ENCODE measurements around the gene MTM1. TPM values are rescaled to one million over a fixed set of nuclear protein-coding genes. Genes with fewer than 3 reads are reported as not detected.

MTM1 gene
- polyA plus RNA-seq, 1 donor from 2014 or later: 7.1 TPM

DNA sequence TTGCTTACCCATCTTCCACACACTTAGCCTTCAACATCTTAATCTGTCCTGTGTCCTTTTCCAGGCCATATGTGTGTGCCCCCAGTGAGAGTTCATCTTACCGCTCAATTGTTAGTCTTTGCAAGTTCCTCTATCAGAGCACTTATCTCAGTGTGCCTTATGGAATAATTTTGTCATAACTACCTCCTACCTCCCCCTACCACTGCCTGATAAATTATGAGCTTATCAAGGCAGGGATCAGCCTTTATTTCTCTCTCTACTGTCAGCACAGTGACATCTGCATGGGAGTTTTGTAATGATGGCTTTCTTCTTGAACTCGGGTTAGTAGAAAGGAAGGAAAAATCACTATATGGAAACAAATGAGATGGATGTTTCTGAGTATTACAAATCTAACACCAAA is 53.2 kb downstream of the MTM1 start:
- no peaks in the 10 kb centered on the region for H3K27me3 ChIP-seq (ENCODE audit: insufficient read depth, low read depth, low read length)
- no peak overlapping the region for H3K4me3 ChIP-seq (ENCODE audit: low read length)
- no peaks in the 10 kb centered on the region for H4K20me1 ChIP-seq (ENCODE audit: insufficient read depth)
- H3K79me2 ChIP-seq (replicated peaks; ENCODE audit: insufficient read depth, low read length): no peaks in the 10 kb centered on the region
- H2AFZ ChIP-seq (ENCODE audit: low read depth, low read length): no peak overlapping the region
- H3K9ac ChIP-seq (ENCODE audit: low read length): no peak overlapping the region
- no peaks in the 10 kb centered on the region for H3K9me3 ChIP-seq (ENCODE audit: low read length)
- no peak overlapping the region for H3K27ac ChIP-seq (ENCODE audit: low read length)
- no peaks in the 10 kb centered on the region for H3K36me3 ChIP-seq (ENCODE audit: insufficient read depth, low read length)
- H3K9me2 ChIP-seq (ENCODE audit: insufficient read depth, low read length): no peaks in the 10 kb centered on the region
- no peaks in the 10 kb centered on the region for H3F3A ChIP-seq (ENCODE audit: insufficient read depth, low read length, poor library complexity, severe bottlenecking)
- H3K4me2 ChIP-seq (ENCODE audit: low read length): no peak overlapping the region
- TF ChIP-seq MXI1 (conservative IDR thresholded peaks at IDR 0.05; ENCODE audit: poor library complexity, severe bottlenecking) (no peak), RAD21 (conservative IDR thresholded peaks at IDR 0.05) (no peak), SMC3 (conservative IDR thresholded peaks at IDR 0.05; ENCODE audit: poor library complexity) (no peak), EP300 (conservative IDR thresholded peaks at IDR 0.05; ENCODE audit: poor library complexity, severe bottlenecking) (no peak), POLR2AphosphoS5 (IDR thresholded peaks at IDR 0.05) (no peak), EZH2 (IDR thresholded peaks at IDR 0.05; ENCODE audit: borderline replicate concordance, insufficient read depth, low read length, poor library complexity, severe bottlenecking) (no peak), TAF1 (IDR thresholded peaks at IDR 0.05; ENCODE audit: low read depth) (no peak)
- TF ChIP-seq, protein P1, sequence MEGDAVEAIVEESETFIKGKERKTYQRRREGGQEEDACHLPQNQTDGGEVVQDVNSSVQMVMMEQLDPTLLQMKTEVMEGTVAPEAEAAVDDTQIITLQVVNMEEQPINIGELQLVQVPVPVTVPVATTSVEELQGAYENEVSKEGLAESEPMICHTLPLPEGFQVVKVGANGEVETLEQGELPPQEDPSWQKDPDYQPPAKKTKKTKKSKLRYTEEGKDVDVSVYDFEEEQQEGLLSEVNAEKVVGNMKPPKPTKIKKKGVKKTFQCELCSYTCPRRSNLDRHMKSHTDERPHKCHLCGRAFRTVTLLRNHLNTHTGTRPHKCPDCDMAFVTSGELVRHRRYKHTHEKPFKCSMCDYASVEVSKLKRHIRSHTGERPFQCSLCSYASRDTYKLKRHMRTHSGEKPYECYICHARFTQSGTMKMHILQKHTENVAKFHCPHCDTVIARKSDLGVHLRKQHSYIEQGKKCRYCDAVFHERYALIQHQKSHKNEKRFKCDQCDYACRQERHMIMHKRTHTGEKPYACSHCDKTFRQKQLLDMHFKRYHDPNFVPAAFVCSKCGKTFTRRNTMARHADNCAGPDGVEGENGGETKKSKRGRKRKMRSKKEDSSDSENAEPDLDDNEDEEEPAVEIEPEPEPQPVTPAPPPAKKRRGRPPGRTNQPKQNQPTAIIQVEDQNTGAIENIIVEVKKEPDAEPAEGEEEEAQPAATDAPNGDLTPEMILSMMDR (IDR thresholded peaks at IDR 0.05; ENCODE audit: poor library complexity, severe bottlenecking): no peak
- TF ChIP-seq, protein P2, sequence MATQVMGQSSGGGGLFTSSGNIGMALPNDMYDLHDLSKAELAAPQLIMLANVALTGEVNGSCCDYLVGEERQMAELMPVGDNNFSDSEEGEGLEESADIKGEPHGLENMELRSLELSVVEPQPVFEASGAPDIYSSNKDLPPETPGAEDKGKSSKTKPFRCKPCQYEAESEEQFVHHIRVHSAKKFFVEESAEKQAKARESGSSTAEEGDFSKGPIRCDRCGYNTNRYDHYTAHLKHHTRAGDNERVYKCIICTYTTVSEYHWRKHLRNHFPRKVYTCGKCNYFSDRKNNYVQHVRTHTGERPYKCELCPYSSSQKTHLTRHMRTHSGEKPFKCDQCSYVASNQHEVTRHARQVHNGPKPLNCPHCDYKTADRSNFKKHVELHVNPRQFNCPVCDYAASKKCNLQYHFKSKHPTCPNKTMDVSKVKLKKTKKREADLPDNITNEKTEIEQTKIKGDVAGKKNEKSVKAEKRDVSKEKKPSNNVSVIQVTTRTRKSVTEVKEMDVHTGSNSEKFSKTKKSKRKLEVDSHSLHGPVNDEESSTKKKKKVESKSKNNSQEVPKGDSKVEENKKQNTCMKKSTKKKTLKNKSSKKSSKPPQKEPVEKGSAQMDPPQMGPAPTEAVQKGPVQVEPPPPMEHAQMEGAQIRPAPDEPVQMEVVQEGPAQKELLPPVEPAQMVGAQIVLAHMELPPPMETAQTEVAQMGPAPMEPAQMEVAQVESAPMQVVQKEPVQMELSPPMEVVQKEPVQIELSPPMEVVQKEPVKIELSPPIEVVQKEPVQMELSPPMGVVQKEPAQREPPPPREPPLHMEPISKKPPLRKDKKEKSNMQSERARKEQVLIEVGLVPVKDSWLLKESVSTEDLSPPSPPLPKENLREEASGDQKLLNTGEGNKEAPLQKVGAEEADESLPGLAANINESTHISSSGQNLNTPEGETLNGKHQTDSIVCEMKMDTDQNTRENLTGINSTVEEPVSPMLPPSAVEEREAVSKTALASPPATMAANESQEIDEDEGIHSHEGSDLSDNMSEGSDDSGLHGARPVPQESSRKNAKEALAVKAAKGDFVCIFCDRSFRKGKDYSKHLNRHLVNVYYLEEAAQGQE (IDR thresholded peaks at IDR 0.05; ENCODE audit: borderline replicate concordance): no peak

DNA sequence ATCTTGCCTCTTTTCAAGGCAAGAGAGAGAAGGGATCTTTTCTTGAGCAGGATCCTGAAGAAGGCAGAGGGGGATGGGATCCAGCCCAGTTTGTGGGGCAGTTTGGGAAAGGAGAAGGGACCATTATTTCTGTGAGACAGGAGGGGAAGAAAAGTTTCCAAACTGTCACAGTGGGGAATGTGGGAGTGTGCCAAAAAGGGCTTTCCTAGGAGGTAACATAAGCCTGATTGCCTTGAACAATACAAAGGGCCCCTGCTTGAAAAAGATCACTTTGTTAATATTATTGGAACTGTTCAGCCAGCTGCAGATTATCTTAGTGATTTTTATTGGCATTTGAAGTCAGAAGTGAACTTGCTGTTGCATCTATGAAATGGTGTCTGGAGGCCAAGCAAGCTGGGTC is 55.2 kb downstream of the MTM1 start:
- Histone ChIP-seq H3K4me3 (ENCODE audit: low read length) (no peak overlapping the region), H3K36me3 (ENCODE audit: insufficient read depth, low read length) (no peaks in the 10 kb centered on the region), H3K27ac (ENCODE audit: low read length) (no peak overlapping the region), H3F3A (ENCODE audit: insufficient read depth, low read length, poor library complexity, severe bottlenecking) (no peaks in the 10 kb centered on the region), H3K27me3 (ENCODE audit: insufficient read depth, low read depth, low read length) (no peaks in the 10 kb centered on the region), H4K20me1 (ENCODE audit: insufficient read depth) (no peaks in the 10 kb centered on the region), H2AFZ (ENCODE audit: low read depth, low read length) (no peak overlapping the region), H3K79me2 (replicated peaks; ENCODE audit: insufficient read depth, low read length) (no peaks in the 10 kb centered on the region), H3K9ac (ENCODE audit: low read length) (no peak overlapping the region), H3K4me2 (ENCODE audit: low read length) (no peak overlapping the region), H3K9me2 (ENCODE audit: insufficient read depth, low read length) (no peaks in the 10 kb centered on the region), H3K9me3 (ENCODE audit: low read length) (no peaks in the 10 kb centered on the region)
- TF ChIP-seq TAF1 (IDR thresholded peaks at IDR 0.05; ENCODE audit: low read depth): no peak
- TF ChIP-seq, protein P2 (IDR thresholded peaks at IDR 0.05; ENCODE audit: borderline replicate concordance): no peak
- TF ChIP-seq SMC3 (conservative IDR thresholded peaks at IDR 0.05; ENCODE audit: poor library complexity): no peak
- no peak for TF ChIP-seq RAD21 (conservative IDR thresholded peaks at IDR 0.05)
- TF ChIP-seq POLR2AphosphoS5 (IDR thresholded peaks at IDR 0.05): no peak
- TF ChIP-seq EZH2 (IDR thresholded peaks at IDR 0.05; ENCODE audit: borderline replicate concordance, insufficient read depth, low read length, poor library complexity, severe bottlenecking): no peak
- no peak for TF ChIP-seq EP300 (conservative IDR thresholded peaks at IDR 0.05; ENCODE audit: poor library complexity, severe bottlenecking)
- TF ChIP-seq MXI1 (conservative IDR thresholded peaks at IDR 0.05; ENCODE audit: poor library complexity, severe bottlenecking): no peak
- TF ChIP-seq, protein P1 (IDR thresholded peaks at IDR 0.05; ENCODE audit: poor library complexity, severe bottlenecking): no peak

Data from neural cell (in vitro differentiated cells).